Retina (tissue), 1 donor: ENCODE results near the gene INMT.
"Not testable (repeated sequence)": the region's sequence is repeated elsewhere in the genome, so short reads cannot be mapped to it uniquely, and the experiment has no call there.

Source experiments
- DNase-seq: peaks from one replicate; pipeline ENCODE4 v3.0.0-alpha.2; 2016

Gene INMT

GRCh38 chr7:30751696-30752273 lies at the start of gene INMT:
TSS of gene INMT (plus strand) at chr7:30752135. CDS start at chr7:30752151, 16 bp downstream.
- no peak for DNase-seq

DNA sequence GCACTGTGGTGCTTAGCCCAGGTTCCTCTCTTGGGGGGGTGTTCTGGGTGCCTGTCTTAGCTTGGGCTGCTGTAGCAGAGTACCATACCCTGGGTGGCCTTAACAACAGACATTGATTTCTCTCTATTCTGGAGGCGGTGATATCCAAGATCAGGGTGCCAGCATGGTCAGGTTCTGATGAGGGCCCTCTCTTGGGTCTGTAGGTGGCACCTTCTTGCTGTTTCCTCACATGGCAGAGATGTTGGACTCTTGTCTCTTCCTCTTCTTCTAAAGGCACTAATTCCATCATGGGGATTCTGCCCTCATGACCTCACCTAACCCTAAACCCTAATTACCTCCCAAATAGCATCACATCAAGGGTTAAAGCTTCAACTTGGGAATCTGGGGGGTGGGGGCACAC lies 49.7 kb upstream of the INMT start:
- DNase-seq: no peak

GRCh38 chr7:30703756-30704155 lies 48.2 kb upstream of the INMT start:
- DNase-seq: no peak

- no peak for DNase-seq
These were observed 46.9 kb upstream of the INMT start for GRCh38 chr7:30705008-30705407.

DNA sequence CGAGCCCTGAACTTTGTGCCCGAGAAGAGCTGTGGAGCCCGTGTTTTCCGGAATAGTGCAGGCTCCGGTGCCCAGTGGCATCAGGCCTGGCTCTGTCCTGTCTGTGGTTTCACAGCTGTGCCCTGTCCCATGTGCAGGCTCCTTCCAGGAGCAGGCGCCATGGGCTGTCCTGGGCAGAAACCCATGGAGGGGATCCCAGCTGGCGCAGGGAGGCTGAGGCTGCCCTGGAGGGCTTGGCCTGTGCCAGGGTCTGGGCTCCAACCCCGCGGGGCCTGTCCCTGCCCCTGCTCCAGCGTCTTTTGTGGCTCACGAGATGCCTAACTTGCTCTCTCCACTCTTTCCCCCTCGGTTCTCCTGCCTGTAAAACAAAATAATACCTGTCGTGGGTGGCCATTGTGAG lies 46.3 kb upstream of the INMT start:
- no peak for DNase-seq

- DNase-seq: no peak
These were observed 45.6 kb upstream of the INMT start for GRCh38 chr7:30706316-30706715.

DNA sequence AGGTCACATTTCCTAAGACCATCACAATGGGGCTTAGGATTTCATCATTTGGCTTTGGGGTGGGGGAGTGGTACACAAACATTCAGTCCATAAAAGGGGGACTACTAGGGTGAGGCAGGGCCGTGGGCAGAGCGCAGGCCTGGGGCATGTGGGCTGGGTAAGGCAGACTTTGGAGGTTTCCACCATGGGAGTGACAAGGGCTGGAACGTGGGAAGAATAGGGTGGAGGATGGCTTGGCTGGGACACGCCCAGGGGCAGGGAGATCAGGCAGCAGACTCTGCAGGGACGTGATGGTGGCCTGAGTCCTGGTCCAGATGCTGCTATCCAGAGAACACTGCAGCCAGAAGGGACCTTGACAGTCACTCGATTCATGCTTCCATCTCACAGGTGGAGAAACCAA lies 45.0 kb upstream of the INMT start:
- DNase-seq: no peak

- DNase-seq: no peak
These were observed 44.3 kb upstream of the INMT start for GRCh38 chr7:30707391-30708357.

- no peak for DNase-seq
These were observed 43.5 kb upstream of the INMT start for GRCh38 chr7:30708412-30708811.

DNA sequence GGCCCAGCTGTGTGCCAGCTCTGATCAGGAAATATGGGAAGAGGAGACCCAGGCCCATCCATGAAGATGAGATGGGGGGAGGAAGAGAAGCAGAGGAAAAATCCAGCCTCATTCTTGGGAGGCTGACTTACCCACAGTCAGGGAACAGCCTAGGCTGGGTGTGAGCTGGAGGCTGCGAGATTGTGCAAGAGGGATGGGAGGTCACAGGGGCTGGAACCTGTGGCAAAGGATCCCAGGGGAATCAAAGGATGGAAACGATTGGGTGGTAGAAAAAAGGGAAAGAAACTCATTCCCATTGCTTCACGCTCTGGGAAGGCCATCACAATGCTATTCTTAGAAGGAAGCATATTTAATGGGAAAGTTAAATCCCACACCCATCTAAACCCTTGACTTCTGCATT lies 43.0 kb upstream of the INMT start:
- no peak for DNase-seq

GRCh38 chr7:30709549-30709948 lies 42.4 kb upstream of the INMT start:
- DNase-seq: no peak

DNA sequence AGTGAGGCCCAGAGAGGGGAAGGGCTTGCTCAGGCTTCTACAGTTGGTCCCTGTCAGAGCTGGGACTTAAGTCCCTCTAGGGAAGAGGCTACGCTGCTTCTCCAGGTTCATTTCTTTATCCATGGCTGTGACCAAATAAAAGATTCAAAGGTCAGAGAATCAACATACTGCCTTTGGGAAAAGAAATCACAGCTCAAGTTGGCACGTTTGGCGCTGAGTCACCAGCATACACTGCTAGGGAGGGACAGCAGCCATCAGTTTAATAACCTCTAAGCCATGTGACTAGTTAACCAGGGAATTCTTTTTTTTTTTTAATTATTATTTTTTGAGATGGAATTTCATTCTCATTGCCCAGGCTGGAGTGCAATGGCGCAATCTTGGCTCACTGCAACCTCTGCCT lies 41.3 kb upstream of the INMT start:
- DNase-seq: no peak

- no peak for DNase-seq
These were observed 38.5 kb upstream of the INMT start for GRCh38 chr7:30713392-30713791.

GRCh38 chr7:30714129-30714528 lies 37.8 kb upstream of the INMT start:
- no peak for DNase-seq

- DNase-seq: no peak
These were observed 34.8 kb upstream of the INMT start for GRCh38 chr7:30717181-30717580.

- DNase-seq: not testable (repeated sequence)
These were observed 32.5 kb upstream of the INMT start for GRCh38 chr7:30719434-30719833.

DNA sequence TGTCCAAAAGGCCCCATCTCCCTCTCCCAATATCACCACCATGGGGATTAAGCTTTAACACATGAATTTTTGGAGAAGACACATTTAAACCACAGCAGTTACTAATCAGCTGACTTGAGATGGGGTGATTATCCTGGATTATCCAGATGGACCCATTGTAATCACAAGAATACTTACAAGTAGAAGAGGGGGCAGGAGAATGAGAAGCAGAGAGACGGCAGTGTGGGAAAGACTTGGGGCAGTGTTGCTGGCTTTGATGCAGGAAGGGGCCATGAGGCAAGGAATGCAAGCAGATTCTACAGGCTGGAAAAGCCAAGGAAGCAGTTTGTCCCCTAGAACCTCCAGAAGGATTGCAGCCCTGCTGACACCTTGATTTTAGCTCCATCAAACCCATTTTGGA lies 30.7 kb upstream of the INMT start:
- DNase-seq: no peak

DNA sequence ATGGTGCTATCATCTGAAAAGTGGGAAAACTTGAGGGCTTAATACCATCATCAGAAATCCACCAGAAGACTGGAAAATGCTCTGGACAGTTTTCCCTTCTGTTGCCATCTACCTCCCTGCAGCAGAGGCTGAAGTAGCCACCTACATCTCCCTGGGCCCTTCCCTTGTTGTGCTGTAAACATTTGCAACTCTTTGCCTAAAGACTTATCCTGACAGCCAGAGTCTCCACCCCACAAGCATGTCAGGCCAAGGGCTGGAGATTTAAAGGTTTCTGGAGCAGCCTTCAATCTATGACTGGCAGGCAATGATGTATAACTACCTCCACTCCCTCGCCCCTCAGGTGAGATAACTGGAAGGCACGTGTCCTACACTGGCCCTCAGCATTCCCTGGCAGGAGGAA lies 29.7 kb upstream of the INMT start:
- DNase-seq: no peak

DNA sequence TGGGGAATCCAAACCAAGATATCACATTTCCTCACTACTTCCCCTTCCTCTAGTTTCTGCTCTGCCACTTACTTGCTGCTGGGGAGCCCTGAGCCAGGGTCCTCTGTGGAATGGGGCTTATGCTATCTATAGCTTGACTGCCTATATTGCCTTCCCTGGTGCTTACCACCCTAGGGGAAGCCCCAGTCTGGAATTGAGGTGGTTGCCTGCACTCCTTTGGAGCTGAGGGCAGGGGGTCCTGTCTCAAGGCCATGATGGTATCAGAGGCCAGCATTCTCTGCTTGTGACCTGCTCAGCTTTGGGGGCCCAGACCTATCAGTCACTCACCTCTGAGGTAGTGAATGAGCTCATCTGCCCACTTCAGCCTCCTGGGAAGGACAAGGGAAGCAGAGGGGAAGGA lies 29.3 kb upstream of the INMT start:
- no peak for DNase-seq

- DNase-seq: no peak
These were observed 28.2 kb upstream of the INMT start for GRCh38 chr7:30723776-30724175.

DNA sequence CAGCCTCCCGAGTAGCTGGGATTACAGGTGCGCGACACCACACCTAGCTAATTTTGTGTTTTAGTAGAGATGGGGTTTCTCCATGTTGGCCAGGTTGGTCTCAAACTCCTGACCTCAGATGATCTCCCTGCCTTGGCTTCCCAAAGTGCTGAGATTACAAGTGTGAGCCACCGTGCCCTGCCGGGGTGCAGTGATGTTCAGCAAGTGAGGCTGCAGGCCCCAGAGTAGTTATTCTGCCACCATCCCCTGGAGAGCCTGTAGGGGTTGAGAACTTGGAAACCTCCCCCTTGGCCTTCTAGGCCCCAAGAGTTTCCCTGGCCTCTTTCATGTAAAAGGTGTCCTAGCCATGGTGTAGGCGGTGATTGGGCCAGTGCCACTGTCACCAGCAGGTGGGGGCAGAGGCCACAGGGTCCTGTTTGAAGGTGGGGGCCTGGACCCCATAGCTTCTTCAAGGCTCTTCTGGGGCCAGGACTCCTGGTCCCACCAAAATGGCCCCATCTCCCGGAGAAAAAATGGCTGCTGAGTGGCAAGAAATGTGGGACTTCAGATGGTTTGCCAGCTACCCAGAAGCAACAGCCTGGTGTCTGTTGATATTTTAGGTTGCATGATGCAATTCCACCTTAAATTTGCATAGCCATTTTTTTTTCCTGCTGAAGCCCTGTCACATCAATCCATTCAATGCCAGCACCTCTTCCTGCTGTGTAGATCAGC lies 25.5 kb upstream of the INMT start:
- no peak for DNase-seq

- no peak for DNase-seq
These were observed 24.6 kb upstream of the INMT start for GRCh38 chr7:30727061-30727945.

DNA sequence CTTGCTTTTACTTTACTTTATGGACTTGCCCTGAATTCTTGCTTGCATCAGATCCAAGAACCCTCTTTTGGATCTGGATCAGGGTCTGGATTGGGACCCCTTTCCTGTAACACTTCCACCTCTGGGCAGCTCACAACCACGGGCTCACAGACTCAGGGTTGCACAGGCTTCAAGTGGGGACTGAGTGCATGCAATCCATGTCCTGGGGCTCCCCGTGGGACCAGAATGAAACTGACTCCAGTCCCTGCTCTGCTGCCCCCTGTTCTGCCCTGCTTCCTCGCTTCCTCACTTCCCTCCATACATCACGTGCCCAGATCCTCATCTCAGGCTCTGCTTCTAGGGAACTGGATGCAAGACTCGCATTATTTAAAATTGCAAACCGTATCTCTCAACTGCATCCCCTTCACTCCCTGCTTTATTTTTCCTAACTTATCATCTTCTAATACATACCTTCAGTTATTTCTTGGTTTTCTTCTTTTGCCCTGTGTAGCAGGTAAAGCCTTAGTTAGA lies 23.3 kb upstream of the INMT start:
- DNase-seq: no peak
